HL-60 (cell line): ENCODE data around the gene CRNKL1.

Experiments
- DNase-seq, 2 experiments: peaks; one replicate each; pipeline ENCODE4 v3.0.0-alpha.2; 2010 to 2020; ENCODE audit warnings: low read depth in 1 of 2, low spot score in 1 of 2
- H3K27ac ChIP-seq: fragments of 250-450 bp; sonication (Bioruptor Pico); replicated peaks from 2 replicates; pipeline ENCODE4 v1.5.1; 2020; ENCODE audit warnings: mild to moderate bottlenecking, moderate library complexity
- H3K27me3 ChIP-seq: fragments of 250-450 bp; sonication (Bioruptor Pico); 2 replicates; pipeline ENCODE4 v1.5.1; 2021; ENCODE audit warnings: mild to moderate bottlenecking, moderate library complexity; ENCODE audit not compliant: insufficient read depth, poor library complexity, severe bottlenecking
- H3K4me3 ChIP-seq: replicated peaks from 2 replicates; pipeline ENCODE4 v1.5.1; 2011; ENCODE audit warnings: mild to moderate bottlenecking, control low read depth, low read length; ENCODE audit not compliant: insufficient read depth
- CTCF ChIP-seq: IDR thresholded peaks from one replicate; pipeline ENCODE4 v1.5.1; 2011; ENCODE audit warnings: low read length, control low read depth, inconsistent platforms; ENCODE audit not compliant: insufficient read depth
- GABPA ChIP-seq: IDR thresholded peaks from 2 replicates; pipeline ENCODE4 v1.6.1; 2012; ENCODE audit warnings: low read depth
- POLR2AphosphoS5 ChIP-seq: IDR thresholded peaks from 2 replicates; pipeline ENCODE4 v1.6.1; 2012; ENCODE audit warnings: low read depth
- SPI1 ChIP-seq: IDR thresholded peaks from 2 replicates; pipeline ENCODE4 v1.6.1; 2012; ENCODE audit warnings: low read depth, mild to moderate bottlenecking, borderline replicate concordance
- TF ChIP-seq, protein P1 (sequence below): IDR thresholded peaks from 2 replicates; pipeline ENCODE4 v1.6.1; 2012; ENCODE audit warnings: low read depth; ENCODE audit not compliant: insufficient replicate concordance

Gene CRNKL1

DNA sequence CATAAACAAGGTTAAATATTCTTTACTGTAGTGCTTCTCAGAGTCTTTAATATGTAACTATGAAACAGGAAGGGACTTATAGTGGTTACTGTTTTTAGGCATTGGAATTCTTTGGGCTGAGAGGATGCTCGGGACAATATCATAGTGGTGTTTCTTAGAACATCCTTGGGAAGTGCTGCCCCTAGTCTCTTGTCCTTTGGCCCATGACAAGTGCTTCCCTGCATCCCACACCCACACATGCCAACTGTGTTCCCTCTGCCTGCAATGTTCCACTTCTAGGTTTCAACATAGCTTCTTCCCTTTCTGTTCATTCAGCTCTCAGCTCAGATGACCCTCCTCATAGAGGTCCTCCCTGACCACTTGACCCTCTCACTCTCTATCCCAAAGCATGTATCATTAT, 37.7 kb upstream of the CRNKL1 start:
- no peak for TF ChIP-seq GABPA
- TF ChIP-seq, protein P1, sequence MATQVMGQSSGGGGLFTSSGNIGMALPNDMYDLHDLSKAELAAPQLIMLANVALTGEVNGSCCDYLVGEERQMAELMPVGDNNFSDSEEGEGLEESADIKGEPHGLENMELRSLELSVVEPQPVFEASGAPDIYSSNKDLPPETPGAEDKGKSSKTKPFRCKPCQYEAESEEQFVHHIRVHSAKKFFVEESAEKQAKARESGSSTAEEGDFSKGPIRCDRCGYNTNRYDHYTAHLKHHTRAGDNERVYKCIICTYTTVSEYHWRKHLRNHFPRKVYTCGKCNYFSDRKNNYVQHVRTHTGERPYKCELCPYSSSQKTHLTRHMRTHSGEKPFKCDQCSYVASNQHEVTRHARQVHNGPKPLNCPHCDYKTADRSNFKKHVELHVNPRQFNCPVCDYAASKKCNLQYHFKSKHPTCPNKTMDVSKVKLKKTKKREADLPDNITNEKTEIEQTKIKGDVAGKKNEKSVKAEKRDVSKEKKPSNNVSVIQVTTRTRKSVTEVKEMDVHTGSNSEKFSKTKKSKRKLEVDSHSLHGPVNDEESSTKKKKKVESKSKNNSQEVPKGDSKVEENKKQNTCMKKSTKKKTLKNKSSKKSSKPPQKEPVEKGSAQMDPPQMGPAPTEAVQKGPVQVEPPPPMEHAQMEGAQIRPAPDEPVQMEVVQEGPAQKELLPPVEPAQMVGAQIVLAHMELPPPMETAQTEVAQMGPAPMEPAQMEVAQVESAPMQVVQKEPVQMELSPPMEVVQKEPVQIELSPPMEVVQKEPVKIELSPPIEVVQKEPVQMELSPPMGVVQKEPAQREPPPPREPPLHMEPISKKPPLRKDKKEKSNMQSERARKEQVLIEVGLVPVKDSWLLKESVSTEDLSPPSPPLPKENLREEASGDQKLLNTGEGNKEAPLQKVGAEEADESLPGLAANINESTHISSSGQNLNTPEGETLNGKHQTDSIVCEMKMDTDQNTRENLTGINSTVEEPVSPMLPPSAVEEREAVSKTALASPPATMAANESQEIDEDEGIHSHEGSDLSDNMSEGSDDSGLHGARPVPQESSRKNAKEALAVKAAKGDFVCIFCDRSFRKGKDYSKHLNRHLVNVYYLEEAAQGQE = no peak
- TF ChIP-seq POLR2AphosphoS5 = no peak
- TF ChIP-seq CTCF = no peak
- TF ChIP-seq SPI1 = no peak
- Histone ChIP-seq H3K27ac (no peak overlapping the region), H3K4me3 (no peak overlapping the region), H3K27me3 (no peaks in the 10 kb centered on the region)
- DNase-seq = no peak

DNA sequence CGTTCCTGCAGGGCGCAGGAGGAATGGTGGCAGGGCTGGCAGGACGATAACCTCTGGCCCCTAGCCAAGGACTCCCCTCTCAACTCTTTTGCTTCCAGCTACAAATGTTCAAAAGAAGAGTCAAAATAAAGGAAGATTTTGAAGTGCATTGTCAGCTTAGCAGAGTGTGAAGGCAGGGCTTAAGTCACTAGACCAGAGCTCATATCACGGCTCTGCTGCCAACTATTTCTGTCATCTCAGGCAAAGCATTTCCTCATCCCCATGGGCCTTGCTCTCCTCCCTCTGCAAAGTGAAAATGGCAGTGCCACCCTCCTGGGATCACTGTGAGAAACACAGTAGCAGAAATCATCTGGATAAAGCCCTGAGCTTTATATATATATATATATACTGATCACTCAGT, 36.8 kb upstream of the CRNKL1 start:
- no peaks in the 10 kb centered on the region for H3K27me3 ChIP-seq
- no peak overlapping the region for H3K4me3 ChIP-seq
- TF ChIP-seq GABPA (no peak), POLR2AphosphoS5 (no peak), CTCF (no peak), SPI1 (no peak)
- TF ChIP-seq, protein P1 = no peak
- no peak for DNase-seq
- H3K27ac ChIP-seq = no peak overlapping the region

DNA sequence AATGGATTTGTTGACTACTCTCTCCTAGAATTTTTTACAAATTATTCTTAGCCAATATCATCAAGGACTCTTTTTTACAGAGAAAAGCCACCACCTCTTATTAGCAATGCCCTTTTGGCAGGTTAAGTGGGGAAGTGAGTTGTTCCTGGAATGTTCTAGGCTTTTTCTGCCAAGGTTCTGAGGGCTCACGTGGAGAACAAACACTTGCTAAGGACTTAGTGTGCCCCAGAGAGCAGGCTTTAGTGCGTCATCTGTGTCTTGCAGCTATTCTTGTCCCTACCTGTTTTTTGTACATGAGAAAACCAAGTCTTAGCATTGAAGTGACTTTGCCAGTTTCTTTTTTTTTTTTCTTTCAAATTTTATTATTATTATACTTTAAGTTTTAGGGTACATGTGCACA, 33.5 kb upstream of the CRNKL1 start:
- H3K27me3 ChIP-seq = no peaks in the 10 kb centered on the region
- no peak overlapping the region for H3K27ac ChIP-seq
- no peak for TF ChIP-seq SPI1
- TF ChIP-seq POLR2AphosphoS5 = no peak
- no peak for TF ChIP-seq GABPA
- TF ChIP-seq CTCF = no peak
- TF ChIP-seq, protein P1 = no peak
- no peak overlapping the region for H3K4me3 ChIP-seq
- no peak for DNase-seq
